ENCODE results near the gene HSF2BP. TPM values are rescaled to one million over a fixed set of nuclear protein-coding genes. Genes with fewer than 3 reads are reported as not detected.
"Not testable (repeated sequence)": the region's sequence is repeated elsewhere in the genome, so short reads cannot be mapped to it uniquely, and the experiment has no call there.

The HSF2BP gene
- total RNA-seq, 1 donor from 2014 or later: 1.1 TPM

DNA sequence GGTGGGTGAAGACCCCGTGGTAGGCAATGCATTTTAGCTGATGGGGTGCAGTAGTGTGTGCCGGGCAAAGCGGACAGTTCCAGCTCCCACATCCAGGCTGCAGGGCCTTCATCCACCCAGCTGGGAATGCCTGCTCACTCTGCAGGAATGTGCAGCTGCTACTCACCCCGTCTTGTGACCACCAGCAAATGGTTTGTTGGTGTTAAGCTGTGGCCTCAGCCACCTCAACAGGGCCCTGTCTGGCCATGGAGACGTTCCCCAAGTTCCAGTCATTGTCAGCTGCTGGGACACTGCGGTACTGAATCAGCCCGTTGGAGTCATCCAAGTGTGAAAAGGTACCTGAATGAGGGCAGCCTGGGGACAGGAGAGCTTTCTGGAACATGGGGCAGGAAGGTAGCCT, 161.2 kb downstream of the HSF2BP start:
- DNase-seq (ENCODE audit: low spot score); H3K9me3 Mint-ChIP-seq; H3K36me3 Mint-ChIP-seq (ENCODE audit: low read depth); H3K4me1 Mint-ChIP-seq (ENCODE audit: low read depth); H3K27ac Mint-ChIP-seq; H3K27me3 Mint-ChIP-seq (ENCODE audit: low read depth); intact Hi-C loops (cut with micrococcal nuclease); H3K4me3 Mint-ChIP-seq (ENCODE audit: low read depth): not testable (repeated sequence)

DNA sequence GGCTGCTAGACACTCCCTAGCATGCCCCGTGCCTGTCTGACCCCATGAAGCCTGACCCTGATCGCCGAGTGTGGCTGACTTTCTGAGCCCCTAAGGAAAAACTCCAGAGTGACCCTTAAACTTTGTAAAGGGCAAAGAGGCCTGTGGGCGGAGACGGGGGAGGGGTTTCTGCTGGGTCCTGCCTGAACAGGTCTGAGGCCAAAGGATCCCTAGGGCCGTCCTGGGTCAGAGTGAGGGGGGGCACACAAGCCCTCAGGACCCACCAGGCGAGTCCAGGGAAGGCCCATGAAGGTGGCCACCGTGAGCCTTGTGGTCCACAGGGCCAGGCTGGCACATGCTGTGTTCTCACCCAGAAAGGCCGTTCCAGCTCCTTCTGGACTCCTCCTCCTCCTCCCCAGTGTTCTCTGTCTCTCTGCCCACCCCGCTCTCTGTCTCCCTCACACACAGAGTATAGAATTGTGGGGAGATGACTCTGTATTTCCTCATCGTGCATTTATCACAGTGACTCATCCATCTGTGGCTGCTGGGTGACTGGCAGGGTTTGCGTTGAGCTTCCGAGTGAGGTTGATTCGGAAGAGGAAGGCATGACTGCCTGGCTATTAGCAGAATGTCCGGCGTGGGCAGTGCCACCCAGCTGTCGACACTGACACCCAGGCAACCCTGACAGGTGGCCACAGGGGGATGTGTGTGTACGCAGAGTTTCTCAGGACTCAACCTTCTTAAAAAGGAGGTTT, 164.8 kb downstream of the HSF2BP start:
- H3K4me3 Mint-ChIP-seq (ENCODE audit: low read depth); H3K9me3 Mint-ChIP-seq; DNase-seq (ENCODE audit: low spot score); H3K27me3 Mint-ChIP-seq (ENCODE audit: low read depth); intact Hi-C loops (cut with micrococcal nuclease); H3K27ac Mint-ChIP-seq; H3K36me3 Mint-ChIP-seq (ENCODE audit: low read depth); H3K4me1 Mint-ChIP-seq (ENCODE audit: low read depth): not testable (repeated sequence)

DNA sequence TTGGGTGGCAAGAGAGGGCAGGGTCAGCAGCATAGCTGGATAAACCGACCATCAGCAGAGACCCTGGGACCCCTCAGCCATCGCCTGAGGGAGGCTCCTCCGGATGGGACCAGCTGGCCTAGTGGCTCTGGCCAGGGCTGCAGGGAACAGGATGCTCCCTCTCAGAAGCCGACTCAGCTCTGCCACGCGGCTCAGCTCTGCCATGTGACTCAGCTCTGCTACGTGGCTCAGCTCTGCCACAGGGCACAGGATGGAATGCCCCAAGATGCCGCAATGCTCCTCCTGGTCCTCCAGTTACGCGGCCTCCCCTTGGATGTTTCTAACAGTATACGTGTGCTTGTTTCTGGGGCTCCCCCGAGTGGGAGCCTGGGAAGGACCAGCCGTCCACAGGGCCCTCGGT, 165.8 kb downstream of the HSF2BP start:
- intact Hi-C loops (cut with micrococcal nuclease): not testable (repeated sequence)

DNA sequence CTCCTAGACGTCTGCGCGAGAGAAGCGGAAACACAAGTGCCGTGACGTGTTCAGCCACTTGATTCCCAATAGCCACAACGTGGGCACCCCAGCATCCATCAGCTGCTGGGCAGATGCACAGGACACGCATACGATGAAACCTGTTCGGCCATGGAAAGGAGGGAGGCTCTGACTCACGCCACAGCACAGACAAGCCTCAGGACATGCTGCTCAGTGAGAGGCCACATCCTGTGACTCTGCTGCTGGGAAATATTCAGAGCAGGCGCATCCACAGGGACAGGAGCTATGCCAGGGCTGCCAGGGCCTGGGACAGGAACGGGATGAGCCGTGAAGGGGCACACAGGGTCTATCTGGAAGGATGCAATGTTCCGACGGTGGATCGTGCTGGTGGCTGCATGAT, 171.1 kb downstream of the HSF2BP start:
- H3K36me3 Mint-ChIP-seq (ENCODE audit: low read depth); DNase-seq (ENCODE audit: low spot score); H3K9me3 Mint-ChIP-seq; H3K27me3 Mint-ChIP-seq (ENCODE audit: low read depth); intact Hi-C loops (cut with micrococcal nuclease); H3K27ac Mint-ChIP-seq; H3K4me1 Mint-ChIP-seq (ENCODE audit: low read depth); H3K4me3 Mint-ChIP-seq (ENCODE audit: low read depth): not testable (repeated sequence)

More for the DNA sequence above, 165.8 kb downstream of the HSF2BP start:
- not testable (repeated sequence) for H3K36me3 Mint-ChIP-seq (ENCODE audit: low read depth); H3K4me3 Mint-ChIP-seq (ENCODE audit: low read depth); H3K27ac Mint-ChIP-seq; H3K9me3 Mint-ChIP-seq; H3K27me3 Mint-ChIP-seq (ENCODE audit: low read depth); DNase-seq (ENCODE audit: low spot score); H3K4me1 Mint-ChIP-seq (ENCODE audit: low read depth)

DNA sequence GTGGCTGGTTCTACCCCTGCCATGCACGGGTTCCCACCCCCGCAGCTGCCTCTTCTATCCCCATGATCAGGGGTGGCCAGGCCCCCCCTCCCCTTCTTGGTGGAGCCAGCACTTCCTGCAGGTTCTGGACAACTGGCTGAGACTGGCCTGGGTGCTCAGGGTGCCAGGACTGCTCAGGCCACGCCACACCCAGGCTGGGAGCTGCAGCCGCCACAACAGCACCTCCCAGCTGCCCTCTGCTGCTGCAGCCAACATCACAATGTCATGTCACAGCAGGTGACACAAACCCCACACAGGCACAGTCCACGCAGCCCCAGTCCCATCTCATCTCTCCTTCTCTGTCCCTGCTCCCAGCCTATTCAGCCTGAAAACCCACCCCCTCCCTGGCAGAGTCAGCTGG, 173.2 kb downstream of the HSF2BP start:
- H3K4me3 Mint-ChIP-seq (ENCODE audit: low read depth); intact Hi-C loops (cut with micrococcal nuclease); H3K36me3 Mint-ChIP-seq (ENCODE audit: low read depth); DNase-seq (ENCODE audit: low spot score); H3K9me3 Mint-ChIP-seq; H3K4me1 Mint-ChIP-seq (ENCODE audit: low read depth); H3K27ac Mint-ChIP-seq; H3K27me3 Mint-ChIP-seq (ENCODE audit: low read depth): not testable (repeated sequence)

DNA sequence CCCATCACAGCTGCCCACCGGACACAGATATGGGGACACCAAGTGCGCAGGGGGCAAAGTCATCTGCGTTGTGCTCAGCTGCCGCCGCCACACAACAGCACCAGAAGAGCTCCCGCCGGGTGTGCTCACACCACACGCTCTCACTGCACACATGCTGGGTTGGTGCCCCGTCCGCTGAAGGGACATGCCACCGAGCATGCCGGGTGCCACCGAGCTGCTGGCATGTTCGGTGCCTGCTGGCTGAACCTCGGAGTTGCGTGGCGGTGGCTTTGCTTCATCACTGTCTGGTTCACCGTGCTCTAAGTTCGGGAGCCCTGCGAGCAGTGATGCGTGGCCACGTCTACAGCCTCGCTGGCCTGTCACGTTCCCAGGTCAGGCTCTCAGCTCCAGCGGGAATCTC, 174.3 kb downstream of the HSF2BP start:
- H3K9me3 Mint-ChIP-seq; H3K27ac Mint-ChIP-seq; H3K4me1 Mint-ChIP-seq (ENCODE audit: low read depth); H3K27me3 Mint-ChIP-seq (ENCODE audit: low read depth); H3K4me3 Mint-ChIP-seq (ENCODE audit: low read depth); H3K36me3 Mint-ChIP-seq (ENCODE audit: low read depth); intact Hi-C loops (cut with micrococcal nuclease); DNase-seq (ENCODE audit: low spot score): not testable (repeated sequence)

DNA sequence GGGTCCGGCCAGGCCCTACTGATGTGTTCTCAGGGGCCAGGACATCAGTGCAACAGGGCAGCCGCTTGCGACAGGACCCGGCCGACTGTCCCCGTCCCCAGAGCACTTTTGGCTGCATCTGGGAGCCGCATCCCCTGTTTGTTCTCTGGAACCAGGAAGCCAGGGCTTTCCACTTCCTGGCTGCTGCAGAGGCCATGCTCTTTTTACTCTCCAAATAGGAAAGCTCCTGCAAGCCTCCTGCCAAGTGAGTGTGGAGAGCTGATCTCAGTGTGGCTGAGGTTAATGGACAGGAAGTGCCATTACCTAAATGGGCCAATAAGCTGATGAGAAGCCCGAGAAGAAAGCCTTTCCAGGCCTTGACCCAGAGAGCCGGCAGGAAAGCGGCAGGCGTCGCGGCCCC, 180.1 kb downstream of the HSF2BP start:
- H3K27ac Mint-ChIP-seq; H3K4me3 Mint-ChIP-seq (ENCODE audit: low read depth); H3K36me3 Mint-ChIP-seq (ENCODE audit: low read depth); H3K9me3 Mint-ChIP-seq; intact Hi-C loops (cut with micrococcal nuclease); H3K4me1 Mint-ChIP-seq (ENCODE audit: low read depth); DNase-seq (ENCODE audit: low spot score); H3K27me3 Mint-ChIP-seq (ENCODE audit: low read depth): not testable (repeated sequence)

Other genes starting within 250 kb of the HSF2BP start
- gene SIK1, start 232.4 kb downstream of the HSF2BP start, total RNA-seq: 5.6 and 7.1 TPM in 2 replicates
- gene RRP1B, start 72 bp upstream of the HSF2BP start, total RNA-seq: 63.5 and 66.2 TPM in 2 replicates
- 124 and 136 TPM in 2 replicates for gene PDXK, start 59.6 kb upstream of the HSF2BP start, total RNA-seq
- gene CSTB, start 116.8 kb upstream of the HSF2BP start, total RNA-seq: 55.8 TPM in 2 replicates
- 67.1 and 71.7 TPM in 2 replicates for gene RRP1, start 130.1 kb upstream of the HSF2BP start, total RNA-seq
- gene AGPAT3, start 205.7 kb upstream of the HSF2BP start, total RNA-seq: 126 and 134 TPM in 2 replicates

Measured in activated T-helper 2 cell treated with anti-CD3 and anti-CD28 coated beads, Interferon-gamma antibody, Interleukin-2, Interleukin-4, amounts not matched to agents 10 μg/mL and 5 μg/mL and 100 μg/mL, durations not matched to agents 14 hours and 24 hours and 36 hours (primary cell).